Adrenal gland (tissue), 12 donors: Measurements from ENCODE around the gene ANXA6. TPM values are rescaled to one million over a fixed set of nuclear protein-coding genes. Genes with fewer than 3 reads are reported as not detected.

Experiments used
- DNase-seq, 7 donors: peaks; one replicate each; pipeline ENCODE4 v3.0.0-alpha.2; 2019 to 2020
- H3K27ac ChIP-seq, 5 donors: fragments of 200-600 bp; sonication (generic) in 4 of 5; 1 replicate in 3 of 5; 2 replicates in 2 of 5; pipeline versions ENCODE4 v1.5.1 to v1.8.0; 2016 to 2020; ENCODE audit warnings: mild to moderate bottlenecking in 1 of 5
- H3K27me3 ChIP-seq: fragments of 200-600 bp; 2 replicates; pipeline ENCODE4 v1.8.0; 2021
- H3K36me3 ChIP-seq, 2 donors: fragments of 200-600 bp; replicated peaks in 1 of 2; 1 replicate in 1 of 2; 2 replicates in 1 of 2; pipeline versions ENCODE4 v1.5.1 to v1.8.0; 2018 to 2022
- H3K4me1 ChIP-seq, 2 donors: fragments of 200-600 bp; replicated peaks in 1 of 2; 1 replicate in 1 of 2; 2 replicates in 1 of 2; pipeline versions ENCODE4 v1.5.1 to v1.8.0; 2018 to 2021
- H3K4me3 ChIP-seq, 4 donors: fragments of 200-600 bp; sonication (generic) in 3 of 4; one replicate each; pipeline ENCODE4 v1.5.1; 2016 to 2018
- H3K9me3 ChIP-seq, 3 donors: fragments of 200-600 bp; sonication (generic) in 1 of 3; replicated peaks in 1 of 3; 1 replicate in 2 of 3; 2 replicates in 1 of 3; pipeline versions ENCODE4 v1.5.1 to v1.8.0; 2016 to 2021
- POLR2A ChIP-seq, 2 donors: fragments of 450-650 bp; IDR thresholded peaks; one replicate each; pipeline ENCODE4 v1.6.1; 2017; ENCODE audit warnings: antibody characterized with exemption in 2 of 2, mild to moderate bottlenecking in 2 of 2, moderate library complexity in 1 of 2
- WGBS, 4 donors: extraction: QIAGEN DNeasy Blood & Tissue Kit in 2 of 4; methylation state at CpG; one replicate each; pipeline versions ENCODE4 v1.1.5 to v1.1.7; 2013 to 2017; 5-methylcytosine and 5-hydroxymethylcytosine counted together
- intact Hi-C, 2 donors: fragments of 100-400 bp; cut with DNase I; formaldehyde crosslinking; loops; one replicate each; pipeline versions ENCODE4 v1.14.1 to v1.15.0; 2022 to 2023
- polyA plus RNA-seq, 3 donors: library from polyadenylated mRNA; stranded (reverse); fragments of 200-250 nt in 2 of 3; fragments of 350-450 nt in 1 of 3; fragmentation: Illumina TruSeq in 1 of 3; extraction: RNeasy Lipid Tissue Mini Kit (QIAGEN cat#74804) in 1 of 3; gene quantifications; one replicate each; pipeline ENCODE4 v1.2.3, GENCODE V29; 2013 to 2014
- total RNA-seq, 9 donors: library from RNA; depleted of rRNA in 4 of 9; stranded (reverse); fragments of >200 nt in 4 of 9; fragments of 120-200 nt in 1 of 9; fragmentation: NEBNext Ultra II Directional in 1 of 9; extraction: Animal tissue kit (Norgen Biotek cat#: 25700) in 1 of 9; gene quantifications; one replicate each; pipeline versions ENCODE4 v1.1.0 to v1.2.4, GENCODE V29; 2013 to 2023
- TF ChIP-seq, protein P1 (sequence below), 6 experiments: fragments of 450-650 bp in 4 of 6; fragments of 200-600 bp in 2 of 6; sonication (generic) in 1 of 6; IDR thresholded peaks; 1 replicate in 5 of 6; 2 replicates in 1 of 6; pipeline versions ENCODE4 v1.5.1 to v1.8.0; 2016 to 2021; ENCODE audit warnings: antibody characterized with exemption in 6 of 6, mild to moderate bottlenecking in 2 of 6, moderate library complexity in 1 of 6
- donor health status: healthy with polysubstance abuse.
- donor health status: Bipolar disorder and iron deficiency.
- donor health status: DM: yes; HTN: yes; CAD: no.
- donor health status: DM: no; HTN: no; CAD: no.
- donor health status: DM: no; HTN: no; CAD: no.
- donor health status: DM: yes; HTN: yes; CAD: no.

Gene ANXA6
- total and polyA plus RNA-seq, 12 donors = 115 to 382 (median 212) TPM

DNA sequence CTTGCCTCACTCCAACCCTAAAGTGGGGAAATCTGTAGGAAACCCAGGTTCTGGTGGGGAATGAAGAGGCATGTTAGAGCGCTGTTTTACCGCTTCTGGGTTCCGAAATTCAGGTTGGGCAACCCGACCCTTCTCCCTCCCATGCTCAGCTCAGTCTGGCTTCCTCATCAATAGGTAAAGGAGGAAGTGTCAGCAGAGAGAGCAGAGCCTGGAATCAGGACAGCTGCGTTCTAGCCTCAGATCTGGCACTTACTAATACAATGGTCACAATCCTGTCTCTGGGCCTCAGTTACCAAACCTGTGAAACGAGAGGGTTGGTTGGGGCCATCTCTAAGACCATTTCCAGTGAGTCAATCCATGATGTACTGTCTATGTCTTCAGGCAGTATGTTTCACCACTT, 60.5 kb downstream of the ANXA6 start:
- peak overlapping the region in 1 of 5 donors; percentile 25 for H3K27ac ChIP-seq
- H3K9me3 ChIP-seq = no peaks in the 10 kb centered on the region
- 76 to 97% (median 86%) methylated on average over 6 of the region's 6 CpGs for WGBS, 4 donors
- DNase-seq = no peak
- H3K4me1 ChIP-seq = peaks cover 46 to 62% of the 10 kb centered on the region in 2 donors
- no peak for TF ChIP-seq POLR2A (IDR thresholded peaks at IDR 0.05)
- TF ChIP-seq, protein P1, sequence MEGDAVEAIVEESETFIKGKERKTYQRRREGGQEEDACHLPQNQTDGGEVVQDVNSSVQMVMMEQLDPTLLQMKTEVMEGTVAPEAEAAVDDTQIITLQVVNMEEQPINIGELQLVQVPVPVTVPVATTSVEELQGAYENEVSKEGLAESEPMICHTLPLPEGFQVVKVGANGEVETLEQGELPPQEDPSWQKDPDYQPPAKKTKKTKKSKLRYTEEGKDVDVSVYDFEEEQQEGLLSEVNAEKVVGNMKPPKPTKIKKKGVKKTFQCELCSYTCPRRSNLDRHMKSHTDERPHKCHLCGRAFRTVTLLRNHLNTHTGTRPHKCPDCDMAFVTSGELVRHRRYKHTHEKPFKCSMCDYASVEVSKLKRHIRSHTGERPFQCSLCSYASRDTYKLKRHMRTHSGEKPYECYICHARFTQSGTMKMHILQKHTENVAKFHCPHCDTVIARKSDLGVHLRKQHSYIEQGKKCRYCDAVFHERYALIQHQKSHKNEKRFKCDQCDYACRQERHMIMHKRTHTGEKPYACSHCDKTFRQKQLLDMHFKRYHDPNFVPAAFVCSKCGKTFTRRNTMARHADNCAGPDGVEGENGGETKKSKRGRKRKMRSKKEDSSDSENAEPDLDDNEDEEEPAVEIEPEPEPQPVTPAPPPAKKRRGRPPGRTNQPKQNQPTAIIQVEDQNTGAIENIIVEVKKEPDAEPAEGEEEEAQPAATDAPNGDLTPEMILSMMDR (IDR thresholded peaks at IDR 0.05) = no peak
- H3K4me3 ChIP-seq = no peak overlapping the region
- H3K27me3 ChIP-seq = no peaks in the 10 kb centered on the region
- intact Hi-C loops = no loop called here
- peaks cover 0 to 9% of the 10 kb centered on the region in 2 donors for H3K36me3 ChIP-seq

DNA sequence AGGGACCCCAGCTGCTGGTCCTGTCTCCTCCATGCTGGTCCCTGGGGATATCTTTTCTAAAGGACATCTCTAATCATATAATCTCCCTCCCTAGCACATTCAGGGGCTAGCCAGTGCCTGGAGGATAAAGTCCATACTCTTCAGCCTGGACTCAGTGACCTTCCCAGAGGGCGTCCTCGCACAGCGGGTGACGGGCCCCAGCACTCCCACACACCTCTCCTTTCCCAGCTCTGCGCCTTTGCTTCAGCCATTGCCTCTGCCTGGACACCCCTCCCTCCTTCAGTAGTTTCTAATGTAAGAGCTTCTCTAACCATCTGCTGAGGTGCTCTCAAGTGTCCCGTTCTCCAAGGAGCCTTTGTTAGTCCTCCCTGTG, 61.6 kb downstream of the ANXA6 start:
- Histone ChIP-seq H3K36me3 (no peaks in the 10 kb centered on the region), H3K27me3 (no peaks in the 10 kb centered on the region), H3K4me1 (peaks cover 40 to 53% of the 10 kb centered on the region in 2 donors), H3K27ac (peak overlapping the region in 4 of 5 donors; percentile 9 to 90 (median 24)), H3K9me3 (no peaks in the 10 kb centered on the region), H3K4me3 (no peak overlapping the region)
- intact Hi-C loops = no loop called here
- 83 to 87% (median 84%) methylated on average over 6 of the region's 6 CpGs for WGBS, 4 donors
- TF ChIP-seq POLR2A (IDR thresholded peaks at IDR 0.05) = no peak
- TF ChIP-seq, protein P1 (IDR thresholded peaks at IDR 0.05) = no peak
- DNase-seq = no peak

DNA sequence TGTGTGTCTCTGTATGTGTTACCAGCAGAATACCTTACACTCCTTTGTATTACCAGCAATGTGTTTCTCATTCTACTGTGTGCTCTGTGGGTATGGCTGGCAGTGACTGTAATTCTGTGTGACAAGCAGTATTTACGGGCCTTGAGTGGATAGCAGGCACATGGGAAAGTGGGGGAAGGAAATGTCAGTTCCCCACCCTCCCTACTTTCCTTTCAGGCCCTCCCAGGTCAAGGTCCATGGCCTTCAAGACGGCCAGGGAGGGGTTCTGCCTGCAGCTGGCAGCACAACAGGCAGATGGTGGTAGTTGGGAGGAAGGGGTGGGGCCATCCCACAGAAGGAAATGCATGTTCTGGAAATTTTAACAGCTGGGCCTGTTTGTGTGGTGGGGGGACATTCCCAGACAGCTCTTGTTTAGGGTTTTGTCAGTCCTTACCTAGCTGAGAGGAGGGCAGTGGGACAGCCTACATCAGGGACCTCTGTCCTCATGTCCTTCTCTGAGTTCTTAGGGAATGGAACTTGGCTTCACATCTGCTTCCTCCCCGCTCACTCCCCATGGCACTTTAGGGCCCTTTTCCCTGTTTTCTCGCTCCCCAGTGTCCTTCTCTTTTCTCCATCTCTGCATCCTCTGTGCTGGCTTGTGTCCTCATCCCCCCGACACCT, 62.1 kb downstream of the ANXA6 start:
- intact Hi-C loops = no loop called here
- TF ChIP-seq POLR2A (IDR thresholded peaks at IDR 0.05) = no peak
- TF ChIP-seq, protein P1 (IDR thresholded peaks at IDR 0.05) = no peak
- Histone ChIP-seq H3K4me3 (no peak overlapping the region), H3K9me3 (no peaks in the 10 kb centered on the region), H3K27ac (peak overlapping the region in 4 of 5 donors; percentile 9 to 90 (median 24)), H3K27me3 (no peaks in the 10 kb centered on the region), H3K4me1 (peaks cover 35 to 48% of the 10 kb centered on the region in 2 donors), H3K36me3 (no peaks in the 10 kb centered on the region)
- 40 to 48% (median 46%) methylated on average over 5 of the region's 5 CpGs for WGBS, 4 donors
- DNase-seq = peak in 5 of 7 donors; percentile 37 to 71 (median 55)

DNA sequence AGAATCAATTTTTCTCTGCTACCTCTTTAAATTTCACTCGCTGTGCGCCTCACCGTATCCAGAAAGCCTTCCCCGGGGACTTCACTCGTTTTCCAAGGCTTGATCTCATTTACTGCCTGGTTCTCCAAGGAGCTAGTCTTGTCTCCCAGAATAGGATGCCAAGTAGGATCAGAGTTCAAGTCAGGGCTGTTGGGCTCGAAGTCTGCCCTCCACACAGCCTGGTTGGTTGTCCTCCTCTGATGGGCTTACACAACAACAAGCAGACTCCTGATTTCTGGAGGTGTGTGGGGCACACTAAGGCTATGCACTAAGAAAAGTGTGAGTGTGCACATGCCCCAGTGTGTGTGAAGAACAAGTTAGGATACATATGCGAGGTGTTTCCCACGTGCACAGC, 62.7 kb downstream of the ANXA6 start:
- Histone ChIP-seq H3K4me1 (peaks cover 29 to 42% of the 10 kb centered on the region in 2 donors), H3K4me3 (no peak overlapping the region), H3K27me3 (no peaks in the 10 kb centered on the region), H3K36me3 (no peaks in the 10 kb centered on the region), H3K27ac (peak overlapping the region in 3 of 5 donors; percentile 58 to 90 (median 68)), H3K9me3 (no peaks in the 10 kb centered on the region)
- intact Hi-C loops = no loop called here
- 46 to 58% (median 48%) methylated on average over 7 to 8 of the region's 8 CpGs for WGBS, 4 donors
- TF ChIP-seq POLR2A (IDR thresholded peaks at IDR 0.05) = no peak
- TF ChIP-seq, protein P1 (IDR thresholded peaks at IDR 0.05) = no peak
- DNase-seq = no peak
